ENCODE measurements around the gene ETV3L. TPM values are rescaled to one million over a fixed set of nuclear protein-coding genes. Genes with fewer than 3 reads are reported as not detected.

Gene ETV3L
- total and polyA plus RNA-seq, 2 experiments from 2014 or later = not detected

- no peak for TF ChIP-seq CTCF (conservative IDR thresholded peaks at IDR 0.05; ENCODE audit: low read depth in 2 of 2)
- TF ChIP-seq NANOG (IDR thresholded peaks at IDR 0.05; ENCODE audit: borderline replicate concordance) = no peak
- no peak for TF ChIP-seq POLR2AphosphoS5 (IDR thresholded peaks at IDR 0.05; ENCODE audit: low read depth)
- TF ChIP-seq, protein P1, sequence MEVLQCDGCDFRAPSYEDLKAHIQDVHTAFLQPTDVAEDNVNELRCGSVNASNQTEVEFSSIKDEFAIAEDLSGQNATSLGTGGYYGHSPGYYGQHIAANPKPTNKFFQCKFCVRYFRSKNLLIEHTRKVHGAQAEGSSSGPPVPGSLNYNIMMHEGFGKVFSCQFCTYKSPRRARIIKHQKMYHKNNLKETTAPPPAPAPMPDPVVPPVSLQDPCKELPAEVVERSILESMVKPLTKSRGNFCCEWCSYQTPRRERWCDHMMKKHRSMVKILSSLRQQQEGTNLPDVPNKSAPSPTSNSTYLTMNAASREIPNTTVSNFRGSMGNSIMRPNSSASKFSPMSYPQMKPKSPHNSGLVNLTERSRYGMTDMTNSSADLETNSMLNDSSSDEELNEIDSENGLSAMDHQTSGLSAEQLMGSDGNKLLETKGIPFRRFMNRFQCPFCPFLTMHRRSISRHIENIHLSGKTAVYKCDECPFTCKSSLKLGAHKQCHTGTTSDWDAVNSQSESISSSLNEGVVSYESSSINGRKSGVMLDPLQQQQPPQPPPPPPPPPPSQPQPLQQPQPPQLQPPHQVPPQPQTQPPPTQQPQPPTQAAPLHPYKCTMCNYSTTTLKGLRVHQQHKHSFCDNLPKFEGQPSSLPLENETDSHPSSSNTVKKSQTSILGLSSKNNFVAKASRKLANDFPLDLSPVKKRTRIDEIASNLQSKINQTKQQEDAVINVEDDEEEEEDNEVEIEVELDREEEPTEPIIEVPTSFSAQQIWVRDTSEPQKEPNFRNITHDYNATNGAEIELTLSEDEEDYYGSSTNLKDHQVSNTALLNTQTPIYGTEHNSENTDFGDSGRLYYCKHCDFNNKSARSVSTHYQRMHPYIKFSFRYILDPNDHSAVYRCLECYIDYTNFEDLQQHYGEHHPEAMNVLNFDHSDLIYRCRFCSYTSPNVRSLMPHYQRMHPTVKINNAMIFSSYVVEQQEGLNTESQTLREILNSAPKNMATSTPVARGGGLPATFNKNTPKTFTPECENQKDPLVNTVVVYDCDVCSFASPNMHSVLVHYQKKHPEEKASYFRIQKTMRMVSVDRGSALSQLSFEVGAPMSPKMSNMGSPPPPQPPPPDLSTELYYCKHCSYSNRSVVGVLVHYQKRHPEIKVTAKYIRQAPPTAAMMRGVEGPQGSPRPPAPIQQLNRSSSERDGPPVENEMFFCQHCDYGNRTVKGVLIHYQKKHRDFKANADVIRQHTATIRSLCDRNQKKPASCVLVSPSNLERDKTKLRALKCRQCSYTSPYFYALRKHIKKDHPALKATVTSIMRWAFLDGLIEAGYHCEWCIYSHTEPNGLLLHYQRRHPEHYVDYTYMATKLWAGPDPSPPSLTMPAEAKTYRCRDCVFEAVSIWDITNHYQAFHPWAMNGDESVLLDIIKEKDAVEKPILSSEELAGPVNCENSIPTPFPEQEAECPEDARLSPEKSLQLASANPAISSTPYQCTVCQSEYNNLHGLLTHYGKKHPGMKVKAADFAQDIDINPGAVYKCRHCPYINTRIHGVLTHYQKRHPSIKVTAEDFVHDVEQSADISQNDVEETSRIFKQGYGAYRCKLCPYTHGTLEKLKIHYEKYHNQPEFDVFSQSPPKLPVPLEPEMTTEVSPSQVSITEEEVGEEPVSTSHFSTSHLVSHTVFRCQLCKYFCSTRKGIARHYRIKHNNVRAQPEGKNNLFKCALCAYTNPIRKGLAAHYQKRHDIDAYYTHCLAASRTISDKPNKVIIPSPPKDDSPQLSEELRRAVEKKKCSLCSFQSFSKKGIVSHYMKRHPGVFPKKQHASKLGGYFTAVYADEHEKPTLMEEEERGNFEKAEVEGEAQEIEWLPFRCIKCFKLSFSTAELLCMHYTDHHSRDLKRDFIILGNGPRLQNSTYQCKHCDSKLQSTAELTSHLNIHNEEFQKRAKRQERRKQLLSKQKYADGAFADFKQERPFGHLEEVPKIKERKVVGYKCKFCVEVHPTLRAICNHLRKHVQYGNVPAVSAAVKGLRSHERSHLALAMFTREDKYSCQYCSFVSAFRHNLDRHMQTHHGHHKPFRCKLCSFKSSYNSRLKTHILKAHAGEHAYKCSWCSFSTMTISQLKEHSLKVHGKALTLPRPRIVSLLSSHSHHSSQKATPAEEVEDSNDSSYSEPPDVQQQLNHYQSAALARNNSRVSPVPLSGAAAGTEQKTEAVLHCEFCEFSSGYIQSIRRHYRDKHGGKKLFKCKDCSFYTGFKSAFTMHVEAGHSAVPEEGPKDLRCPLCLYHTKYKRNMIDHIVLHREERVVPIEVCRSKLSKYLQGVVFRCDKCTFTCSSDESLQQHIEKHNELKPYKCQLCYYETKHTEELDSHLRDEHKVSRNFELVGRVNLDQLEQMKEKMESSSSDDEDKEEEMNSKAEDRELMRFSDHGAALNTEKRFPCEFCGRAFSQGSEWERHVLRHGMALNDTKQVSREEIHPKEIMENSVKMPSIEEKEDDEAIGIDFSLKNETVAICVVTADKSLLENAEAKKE (CRISPR knock-in tag; IDR thresholded peaks at IDR 0.05) = no peak
- TF ChIP-seq ZNF331 (CRISPR knock-in tag; IDR thresholded peaks at IDR 0.05; ENCODE audit: low read depth) = no peak
- no peak for TF ChIP-seq CREB1 (CRISPR knock-in tag; IDR thresholded peaks at IDR 0.05; ENCODE audit: low read depth)
- no peak for TF ChIP-seq JUNB (IDR thresholded peaks at IDR 0.05; ENCODE audit: unreplicated experiment)
- TF ChIP-seq EZH2phosphoT487 (IDR thresholded peaks at IDR 0.05; ENCODE audit: unreplicated experiment) = no peak
- no peak for TF ChIP-seq ZNF114 (CRISPR knock-in tag; IDR thresholded peaks at IDR 0.05)
These were observed 36.0 kb upstream of the ETV3L start (continued) for GRCh38 chr1:157135646-157136045.

GRCh38 chr1:157135070-157135469 is 35.5 kb upstream of the ETV3L start:
- H3K4me3 Mint-ChIP-seq = no peak overlapping the region
- H3K27ac Mint-ChIP-seq = no peak overlapping the region
- peaks cover 25% of the 10 kb centered on the region for H3K4me1 ChIP-seq (ENCODE audit: insufficient read depth)
- ATAC-seq (no peak), DNase-seq (ENCODE audit: low spot score) (no peak)
- H3K27ac ChIP-seq (ENCODE audit: low read depth) = no peak overlapping the region
- H3K9me2 ChIP-seq (ENCODE audit: insufficient read depth) = no peaks in the 10 kb centered on the region
- H4K20me1 ChIP-seq (replicated peaks; ENCODE audit: insufficient read depth) = peaks cover 27% of the 10 kb centered on the region
- no peak overlapping the region for H2AFZ ChIP-seq
- no peaks in the 10 kb centered on the region for H3K27me3 ChIP-seq (ENCODE audit: insufficient read depth)
- H3K27me3 Mint-ChIP-seq (ENCODE audit: insufficient read depth, low read depth, poor library complexity) = peaks cover 9% of the 10 kb centered on the region
- no peak for TF ChIP-seq CTCF (conservative IDR thresholded peaks at IDR 0.05; ENCODE audit: low read depth in 2 of 2)
- no peak for TF ChIP-seq ETS1 (IDR thresholded peaks at IDR 0.05)
- H3K36me3 Mint-ChIP-seq (ENCODE audit: low read depth) = peaks cover 58% of the 10 kb centered on the region
- peaks cover 43% of the 10 kb centered on the region for H3K36me3 ChIP-seq (ENCODE audit: insufficient read depth)
- H3F3A ChIP-seq (replicated peaks; ENCODE audit: low read depth) = peaks cover 5% of the 10 kb centered on the region; the same call in 1 of the 2 replicates
- H3K4me1 Mint-ChIP-seq = peaks cover 29% of the 10 kb centered on the region
- no peak overlapping the region for H3K4me3 ChIP-seq
- peaks cover 23% of the 10 kb centered on the region for H3K79me2 ChIP-seq (replicated peaks; ENCODE audit: insufficient read depth)
- no peaks in the 10 kb centered on the region for H3K9me3 Mint-ChIP-seq
- no peak overlapping the region for H3K4me2 ChIP-seq
